Measurements from ENCODE around the gene PMEL.
A peak's percentile ranks its signal among the peaks of the same experiment; 100 is the strongest.
"Not testable (repeated sequence)": the region's sequence is repeated elsewhere in the genome, so short reads cannot be mapped to it uniquely, and the experiment has no call there.

The PMEL gene

DNA sequence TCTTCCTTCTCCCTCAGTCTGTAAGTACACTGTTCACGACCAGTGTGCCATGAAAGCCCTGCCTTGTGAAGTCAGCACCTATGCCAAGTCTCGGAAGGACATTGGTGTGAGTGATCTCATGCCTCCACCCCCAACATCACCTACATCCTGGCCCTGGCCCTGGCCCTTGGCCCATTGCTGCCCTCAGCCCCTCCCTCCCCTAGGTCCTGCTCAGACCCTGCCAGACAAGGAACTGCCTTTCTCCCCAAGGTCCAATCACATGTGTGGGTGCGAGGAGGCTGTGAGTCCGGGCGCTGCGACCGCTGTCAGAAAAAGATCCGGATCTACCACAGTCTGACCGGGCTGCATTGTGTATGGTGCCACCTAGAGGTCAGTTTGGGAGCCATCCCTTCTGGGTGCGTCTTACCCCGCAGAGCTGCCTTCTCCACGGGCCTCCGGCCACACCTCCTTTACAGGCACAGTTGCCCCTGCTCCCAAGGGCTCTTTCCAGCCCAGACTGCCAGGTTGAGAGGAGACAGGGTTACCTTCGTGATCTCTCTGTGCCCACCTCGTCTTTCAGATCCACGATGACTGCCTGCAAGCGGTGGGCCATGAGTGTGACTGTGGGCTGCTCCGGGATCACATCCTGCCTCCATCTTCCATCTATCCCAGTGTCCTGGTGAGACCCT is 25.6 kb downstream of the PMEL start:
- peak; percentile 95 for DNase-seq

DNA sequence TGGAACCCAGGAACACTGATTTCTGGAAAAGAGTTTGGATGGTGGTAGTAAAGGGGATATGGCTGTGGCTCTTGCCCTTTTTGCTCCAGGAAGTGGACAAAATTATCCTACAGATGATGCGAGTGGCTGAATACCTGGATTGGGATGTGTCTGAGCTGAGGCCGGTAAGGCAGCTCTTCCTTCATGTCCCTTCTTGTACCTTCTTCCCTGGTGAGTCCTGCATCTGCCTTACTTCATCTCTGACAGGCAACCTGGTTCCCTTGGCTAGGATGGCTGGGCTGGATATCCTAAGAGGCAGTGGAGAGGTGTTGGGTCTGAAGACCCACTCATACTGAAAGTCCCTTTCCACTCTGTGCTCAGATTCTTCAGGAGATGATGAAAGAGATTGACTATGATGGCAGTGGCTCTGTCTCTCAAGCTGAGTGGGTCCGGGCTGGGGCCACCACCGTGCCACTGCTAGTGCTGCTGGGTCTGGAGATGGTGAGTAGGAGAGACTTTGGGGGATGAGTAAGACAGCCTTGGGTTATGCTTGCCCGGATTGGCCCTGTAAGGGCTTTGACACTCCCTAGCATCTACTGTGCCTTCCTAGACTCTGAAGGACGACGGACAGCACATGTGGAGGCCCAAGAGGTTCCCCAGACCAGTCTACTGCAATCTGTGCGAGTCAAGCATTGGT is 26.9 kb downstream of the PMEL start:
- DNase-seq: no peak

DNA sequence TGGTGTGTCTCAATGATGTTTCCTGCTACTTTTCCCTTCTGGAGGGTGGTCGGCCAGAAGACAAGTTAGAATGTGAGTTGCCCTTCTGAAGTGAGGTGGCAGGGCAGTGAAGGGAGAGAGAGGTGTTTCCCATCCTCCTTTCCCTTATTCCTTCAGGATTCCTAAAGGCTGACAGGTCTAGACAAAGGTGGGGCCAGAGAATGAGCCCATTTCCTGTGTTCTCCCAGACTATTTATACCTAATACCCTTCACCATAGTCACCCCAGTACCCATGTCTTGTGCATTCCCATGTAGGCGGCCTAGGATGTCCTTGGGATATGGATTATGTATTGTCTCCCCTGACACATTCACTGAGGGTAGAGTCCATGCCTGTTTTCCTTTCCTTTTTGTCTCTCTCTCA is 27.9 kb downstream of the PMEL start:
- DNase-seq: no peak

GRCh38 chr12:55935738-55936151 is 30.1 kb downstream of the PMEL start:
- DNase-seq: peak; percentile 46

DNA sequence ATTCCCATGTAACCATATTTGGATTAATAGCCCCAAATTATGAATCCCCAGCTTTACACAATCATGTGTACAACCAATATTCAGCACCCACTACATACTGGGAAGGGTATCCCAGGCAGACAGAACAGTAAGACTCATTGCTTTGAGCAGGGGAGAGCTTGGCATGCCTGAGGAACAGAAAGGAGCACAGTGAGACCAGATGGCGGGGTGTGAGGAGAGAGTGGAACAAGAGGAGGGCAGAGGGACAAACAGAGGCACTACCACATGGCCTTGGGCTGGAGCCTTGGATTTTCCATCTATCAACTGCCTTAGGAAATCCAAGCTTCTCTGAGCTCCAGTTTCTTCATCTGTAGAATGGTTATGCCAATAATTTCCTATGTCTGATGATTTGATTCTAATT is 31.1 kb downstream of the PMEL start:
- DNase-seq: no peak

DNA sequence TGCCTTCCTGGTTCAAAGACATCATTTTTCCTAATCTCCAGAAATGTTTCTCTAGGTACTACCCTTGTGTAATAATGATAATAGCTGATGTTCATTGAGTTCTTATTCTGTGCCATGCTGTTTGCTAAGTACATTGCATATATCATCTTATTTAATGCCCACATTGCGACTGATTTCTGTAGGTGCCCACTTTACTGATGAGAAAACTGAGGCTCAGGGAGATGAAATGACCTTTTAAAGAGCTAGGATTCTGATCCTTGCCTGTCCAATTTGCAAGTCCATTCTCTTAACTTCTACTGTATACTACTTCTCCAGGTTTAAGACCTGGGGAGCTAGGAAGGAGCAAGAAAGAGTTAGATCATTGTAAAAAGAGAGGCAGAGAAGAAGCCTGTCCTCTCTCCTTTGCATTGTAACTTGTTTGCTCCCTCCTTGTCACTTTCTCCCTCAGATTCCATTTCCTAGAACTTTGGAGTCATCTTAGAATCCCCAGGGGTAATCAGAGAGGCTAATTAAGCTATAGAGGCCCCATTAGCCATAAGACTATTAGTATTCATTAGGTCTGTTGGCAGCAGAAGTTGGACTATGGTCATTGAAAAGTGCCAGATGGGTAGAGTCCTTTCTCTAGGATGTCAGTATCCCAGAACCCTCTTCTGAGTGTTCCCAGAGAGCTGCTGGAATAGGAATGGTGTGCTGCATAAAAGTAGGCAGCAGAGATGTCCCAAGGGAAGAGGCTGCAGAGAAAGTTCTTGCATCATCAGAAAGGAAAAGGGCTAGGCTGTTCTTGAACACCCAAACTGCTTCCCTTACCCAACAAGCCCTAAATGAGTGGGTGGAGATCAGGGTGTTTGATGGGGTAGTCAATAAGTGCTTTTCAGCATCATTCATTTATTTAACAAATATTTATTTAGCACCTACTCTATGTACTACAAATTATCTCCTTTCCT is 31.8 kb downstream of the PMEL start:
- no peak for DNase-seq

DNA sequence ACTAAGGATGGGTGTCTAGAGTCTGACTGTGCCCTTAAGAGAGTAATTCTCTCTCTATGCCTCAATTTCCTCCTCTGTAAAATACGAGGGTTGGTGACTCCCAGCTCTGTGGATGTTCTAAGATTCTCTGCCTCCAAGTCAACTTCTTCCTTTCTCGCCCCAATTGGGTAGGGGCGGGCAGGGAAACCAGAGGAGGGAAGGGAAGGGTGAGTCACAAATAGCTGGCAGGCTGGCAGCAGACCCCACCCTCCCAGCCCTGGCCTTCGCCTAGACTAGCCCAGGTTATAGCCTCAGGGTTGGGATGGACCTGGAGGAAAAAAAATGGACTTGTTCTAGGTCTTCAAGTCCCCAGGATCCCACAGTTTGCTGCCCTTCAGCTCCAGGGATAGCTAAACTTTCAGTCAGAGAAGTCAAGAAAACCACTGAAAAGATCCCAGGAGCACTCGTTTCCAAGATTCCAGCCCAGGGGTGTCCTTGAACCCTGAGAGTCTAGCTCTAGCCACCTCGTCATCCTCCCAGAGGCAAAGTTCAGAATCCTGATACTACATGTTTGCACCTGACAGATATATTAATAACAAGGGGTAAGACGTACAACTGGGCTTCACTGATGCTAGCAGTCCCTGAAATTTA is 32.6 kb downstream of the PMEL start:
- no peak for DNase-seq

DNA sequence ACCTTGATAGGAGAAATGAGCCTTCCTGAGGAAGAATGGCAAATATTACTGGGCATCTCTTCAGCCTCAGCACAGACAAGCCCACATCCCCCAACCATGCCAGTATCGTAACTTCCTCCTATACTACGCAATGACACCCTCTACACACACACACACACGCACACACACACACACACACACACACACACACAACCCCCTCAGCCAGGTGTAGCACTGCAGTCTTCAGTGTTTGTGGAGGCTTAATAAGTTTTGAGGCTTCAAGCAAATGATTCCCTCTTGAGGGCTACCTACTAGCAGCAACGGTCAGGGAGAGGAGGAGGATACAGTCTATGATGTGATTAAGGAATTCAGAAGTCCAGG is 33.3 kb downstream of the PMEL start:
- DNase-seq: no peak

DNA sequence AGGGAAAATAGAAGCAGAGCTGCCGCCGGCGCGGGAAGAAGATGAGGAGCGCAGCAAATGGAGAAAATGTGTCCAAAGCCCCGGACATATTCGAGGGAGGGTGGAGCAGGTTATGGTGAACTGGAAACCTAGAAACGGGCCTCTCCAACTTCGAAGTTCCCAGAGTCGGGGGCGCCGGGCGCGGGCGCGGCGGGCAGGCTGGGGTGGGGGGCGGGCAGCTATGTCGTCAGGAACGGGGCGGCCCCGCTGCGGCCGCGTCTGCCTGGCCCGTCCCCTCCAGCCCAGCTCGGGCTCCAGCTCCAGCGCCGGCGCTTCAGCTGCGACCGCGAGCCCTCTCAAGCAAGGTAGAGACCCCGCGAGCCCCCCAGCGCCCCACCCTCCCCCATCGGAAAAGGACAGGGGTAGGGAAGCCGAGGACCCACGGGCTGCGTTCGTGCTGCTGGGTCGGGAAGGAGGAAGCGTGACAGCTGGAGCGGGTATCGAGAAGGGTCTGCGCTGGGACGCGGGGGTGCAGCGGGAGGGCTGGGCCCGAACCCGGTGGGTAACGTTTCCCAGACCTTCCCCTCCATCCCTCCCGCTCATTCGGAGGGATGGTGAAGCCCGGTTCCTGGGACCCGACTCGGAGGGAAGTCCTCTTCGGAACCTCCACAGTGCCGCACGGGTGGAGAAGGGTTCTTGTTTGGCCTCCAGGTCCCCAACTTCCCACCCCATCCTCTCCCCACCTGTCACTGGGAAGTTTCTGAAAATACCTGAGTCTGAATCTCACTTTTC is 33.9 kb downstream of the PMEL start:
- DNase-seq: peak; percentile 79

- no peak for DNase-seq
Measured at GRCh38 chr12:55931317-55931779, 34.5 kb downstream of the PMEL start.

DNA sequence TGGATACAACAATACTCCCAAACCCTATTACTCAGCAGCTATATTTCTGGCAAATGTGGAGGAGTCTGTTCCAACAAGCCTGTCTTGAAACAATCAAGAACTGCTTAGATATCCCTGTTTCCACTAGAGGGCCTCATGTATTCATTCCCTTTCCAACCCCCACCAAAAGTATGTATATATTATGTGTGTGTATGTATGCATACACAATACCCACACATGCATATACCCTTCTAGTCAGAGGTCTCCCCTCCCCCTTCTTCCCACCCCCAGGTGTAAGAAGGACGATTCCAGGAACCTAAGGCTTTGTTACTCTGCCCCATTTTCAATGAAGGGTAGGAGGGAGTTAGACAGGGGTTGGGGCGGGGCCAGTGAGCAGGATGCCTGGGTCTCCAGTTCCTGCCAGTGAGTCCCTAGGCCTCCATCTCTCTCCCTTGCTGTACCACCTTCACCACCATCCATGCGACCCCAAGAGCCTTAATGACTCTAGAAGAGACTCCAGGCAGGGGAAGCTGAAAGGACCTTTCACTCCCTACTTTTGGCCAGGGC is 35.0 kb downstream of the PMEL start, which contains the start of gene DGKA:
Gene DGKA (plus strand): TSS at position 392 of the 546 bp plus-strand sequence. CDS start 5,342 bp downstream, outside the sequence.
- DNase-seq: peak; percentile 86

GRCh38 chr12:55929306-55929791 is 36.5 kb downstream of the PMEL start:
- DNase-seq: no peak

DNA sequence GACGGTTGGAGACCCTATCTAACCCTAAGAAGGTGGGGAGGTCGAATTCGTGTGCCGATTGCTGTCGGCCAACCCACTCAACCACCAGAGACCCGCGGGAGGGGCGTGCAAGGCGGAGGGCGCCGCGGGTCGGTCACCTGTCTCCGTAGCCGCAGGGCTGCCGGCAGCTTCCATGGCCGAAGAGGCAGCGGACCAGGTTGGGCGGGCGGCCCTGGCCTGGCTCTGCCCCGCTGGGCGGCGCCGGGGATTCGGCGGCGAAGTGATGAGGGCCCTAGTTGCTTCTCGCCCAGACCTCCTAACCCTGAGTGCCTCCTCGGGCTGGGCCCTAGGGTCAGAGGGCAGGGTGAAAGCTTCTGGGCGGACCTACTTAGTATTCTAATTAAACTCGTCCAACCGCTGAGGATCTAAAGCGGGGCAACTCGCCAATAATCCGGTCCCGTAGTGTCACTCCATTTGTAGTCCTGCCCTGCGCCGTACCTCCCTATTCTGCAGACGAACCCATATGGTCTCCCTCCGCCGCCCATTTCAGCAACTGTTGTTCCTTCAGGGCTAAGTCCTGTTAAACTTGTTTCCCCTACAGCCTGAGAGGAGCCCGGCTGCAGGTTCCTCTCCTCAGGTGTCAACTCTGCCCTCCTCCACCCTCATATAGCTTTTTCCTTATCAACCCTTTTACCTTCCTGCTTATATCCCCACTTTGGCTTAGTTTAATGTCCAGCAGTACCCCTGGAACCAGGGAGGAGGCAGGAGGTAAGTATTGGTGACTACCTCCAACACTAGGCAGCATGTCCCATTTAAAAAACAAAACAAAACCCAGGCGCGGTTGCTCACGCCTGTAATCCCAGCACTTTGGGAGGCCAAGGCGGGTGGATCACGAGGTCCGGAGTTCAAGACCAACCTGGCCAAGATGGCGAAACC is 38.0 kb downstream of the PMEL start, which contains the start of gene PYM1:
Gene PYM1 (minus strand): TSS at position 307 of the 915 bp plus-strand sequence. CDS start 133 bp downstream, at position 174.
- peak; percentile 75 for DNase-seq

- peak; percentile 97 for DNase-seq
Measured at GRCh38 chr12:55926738-55927587, 38.9 kb downstream of the PMEL start.

DNA sequence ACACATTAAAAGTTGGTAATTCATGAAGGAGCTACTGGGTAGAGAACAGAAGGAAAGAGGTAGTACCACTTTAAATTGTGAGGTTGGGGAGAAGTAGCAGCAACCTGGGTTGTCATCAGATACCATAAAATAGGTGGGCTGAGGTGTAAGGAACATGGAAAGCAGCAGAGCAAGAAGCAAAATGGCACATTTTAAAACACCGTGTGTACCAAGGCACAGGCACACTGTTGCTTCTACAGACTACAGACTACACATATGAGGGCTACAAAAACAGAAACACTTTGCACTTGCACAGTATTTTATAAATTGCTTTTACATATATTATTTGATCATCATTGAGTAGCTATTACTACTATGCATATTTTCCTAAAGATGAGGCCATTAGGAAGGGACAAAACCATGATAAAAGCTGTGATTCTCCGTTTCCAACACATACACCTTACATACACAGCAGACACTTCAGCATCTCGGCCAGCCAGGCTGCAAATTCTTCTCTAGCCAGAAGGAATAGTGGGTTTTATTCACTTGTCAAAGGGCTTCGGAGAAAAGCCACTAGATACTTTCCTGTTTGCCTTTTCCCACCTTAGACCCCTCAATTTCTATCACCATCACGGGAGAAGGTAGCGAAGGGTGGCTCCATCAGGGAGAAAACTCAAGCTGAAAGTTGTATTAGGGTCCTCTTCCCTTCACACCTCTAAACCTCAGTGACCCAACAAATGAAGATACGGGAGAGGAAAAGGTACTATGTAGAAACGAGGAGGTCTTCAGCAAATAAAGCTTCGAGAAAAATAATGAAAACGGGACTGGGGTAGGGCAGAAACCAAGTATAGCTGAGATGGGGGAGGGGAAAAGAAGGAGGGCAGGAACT is 39.7 kb downstream of the PMEL start:
- no peak for DNase-seq

DNA sequence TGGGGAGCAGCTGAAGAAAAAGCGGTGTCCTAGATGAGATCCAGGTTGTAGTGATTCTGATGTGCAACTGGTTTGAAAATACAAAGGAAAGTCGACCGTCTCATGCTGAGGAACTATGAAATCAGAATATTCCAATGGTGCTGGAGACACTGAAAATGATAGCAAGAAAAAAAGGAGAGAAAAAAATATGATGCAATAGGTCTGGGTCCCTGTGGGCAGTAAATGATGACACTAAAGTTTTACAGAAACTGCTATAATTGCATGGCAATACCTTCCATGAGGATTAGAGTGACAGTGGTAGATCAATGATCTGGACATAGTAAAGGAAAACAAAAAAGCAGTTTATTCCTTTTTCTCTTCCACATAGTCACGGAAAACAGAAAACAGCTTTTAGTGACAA is 40.5 kb downstream of the PMEL start:
- no peak for DNase-seq

DNA sequence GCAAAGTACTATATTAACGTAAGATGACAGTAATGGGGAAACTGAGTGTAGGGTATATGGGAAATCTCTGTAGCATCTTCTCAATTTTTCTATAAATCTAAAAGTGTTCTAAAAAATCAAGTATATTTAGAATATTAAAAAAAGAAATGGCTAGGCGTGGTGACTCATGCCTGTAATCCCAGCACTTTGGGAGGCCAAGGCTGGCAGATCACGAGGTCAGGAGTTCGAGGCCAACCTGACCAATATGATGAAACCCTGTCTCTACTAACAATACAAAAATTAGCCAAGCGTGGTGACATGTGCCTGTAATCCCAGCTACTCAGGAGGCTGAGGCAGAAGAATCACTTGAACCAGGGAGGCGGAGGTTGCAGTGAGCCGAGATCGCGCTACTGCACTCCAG is 42.2 kb downstream of the PMEL start:
- DNase-seq: not testable (repeated sequence)

DNA sequence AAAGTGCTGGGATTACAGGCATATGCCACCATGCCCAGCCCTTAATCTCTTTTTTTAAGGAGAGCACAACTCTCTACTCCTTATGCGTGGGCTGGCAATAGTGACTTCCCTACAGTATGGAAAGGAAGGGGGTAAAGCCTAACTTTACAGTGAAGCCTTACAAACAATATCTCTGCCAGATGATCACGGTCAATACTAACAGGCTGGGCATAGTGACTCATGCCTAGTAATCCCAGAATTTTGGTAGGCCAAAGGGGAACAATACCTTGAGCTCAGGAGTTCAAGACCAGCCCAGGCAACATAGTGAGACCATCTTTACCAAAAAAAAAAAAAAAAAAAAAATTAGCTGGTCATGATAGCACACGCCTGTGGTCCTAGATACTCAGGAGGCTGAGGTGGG is 43.7 kb downstream of the PMEL start:
- DNase-seq: no peak

Data from eye (tissue), 1 donor.